Fibroblast of skin of right quadriceps (primary cell): ENCODE measurements around the gene CCKAR.

ENCODE experiments used
- DNase-seq: peaks from one replicate; pipeline ENCODE4 v3.0.0-alpha.2; 2013

CCKAR gene

GRCh38 chr4:26458157-26458561 is 32.1 kb downstream of the CCKAR start:
- peak; percentile 20 for DNase-seq

DNA sequence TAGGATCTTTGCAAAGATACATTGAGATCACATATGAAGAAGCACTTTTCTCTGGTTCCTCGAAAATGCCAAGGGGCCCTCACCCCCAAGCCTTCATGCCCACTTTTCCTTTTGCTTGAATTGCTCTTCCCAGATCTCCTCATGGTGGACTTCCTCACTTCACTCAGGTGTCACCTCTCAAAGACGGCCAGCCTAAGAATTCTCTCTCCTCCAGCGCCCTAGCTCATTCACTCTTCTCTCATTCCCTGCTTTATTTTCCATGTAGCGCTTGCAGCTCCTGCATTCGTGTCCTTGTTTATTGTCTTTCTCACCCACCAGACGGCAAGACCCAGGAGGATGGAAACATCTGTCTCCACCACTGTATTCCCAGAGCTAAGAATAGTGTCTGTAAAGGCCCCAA is 32.9 kb downstream of the CCKAR start:
- no peak for DNase-seq

- no peak for DNase-seq
These were observed 34.7 kb downstream of the CCKAR start for GRCh38 chr4:26455571-26455970.

DNA sequence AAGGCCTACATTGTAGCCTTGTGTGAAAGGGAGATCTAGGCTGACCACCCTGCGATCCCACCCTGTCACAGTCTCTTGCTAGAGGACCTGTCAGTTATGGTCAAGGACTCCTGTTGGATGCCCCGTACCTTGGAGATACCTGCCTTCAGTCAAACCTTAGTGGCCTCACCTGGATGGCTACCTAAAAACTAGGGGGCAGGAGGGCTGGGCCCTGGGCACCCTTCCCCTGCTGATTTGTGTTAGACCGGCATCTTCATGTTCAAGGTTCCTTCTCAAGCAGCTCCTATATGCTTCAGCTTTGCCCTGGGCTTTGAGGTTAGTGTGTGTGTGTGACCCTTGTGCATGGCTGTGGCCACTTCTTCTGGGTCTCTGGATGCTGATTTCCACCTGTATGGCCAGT is 35.3 kb downstream of the CCKAR start:
- no peak for DNase-seq

DNA sequence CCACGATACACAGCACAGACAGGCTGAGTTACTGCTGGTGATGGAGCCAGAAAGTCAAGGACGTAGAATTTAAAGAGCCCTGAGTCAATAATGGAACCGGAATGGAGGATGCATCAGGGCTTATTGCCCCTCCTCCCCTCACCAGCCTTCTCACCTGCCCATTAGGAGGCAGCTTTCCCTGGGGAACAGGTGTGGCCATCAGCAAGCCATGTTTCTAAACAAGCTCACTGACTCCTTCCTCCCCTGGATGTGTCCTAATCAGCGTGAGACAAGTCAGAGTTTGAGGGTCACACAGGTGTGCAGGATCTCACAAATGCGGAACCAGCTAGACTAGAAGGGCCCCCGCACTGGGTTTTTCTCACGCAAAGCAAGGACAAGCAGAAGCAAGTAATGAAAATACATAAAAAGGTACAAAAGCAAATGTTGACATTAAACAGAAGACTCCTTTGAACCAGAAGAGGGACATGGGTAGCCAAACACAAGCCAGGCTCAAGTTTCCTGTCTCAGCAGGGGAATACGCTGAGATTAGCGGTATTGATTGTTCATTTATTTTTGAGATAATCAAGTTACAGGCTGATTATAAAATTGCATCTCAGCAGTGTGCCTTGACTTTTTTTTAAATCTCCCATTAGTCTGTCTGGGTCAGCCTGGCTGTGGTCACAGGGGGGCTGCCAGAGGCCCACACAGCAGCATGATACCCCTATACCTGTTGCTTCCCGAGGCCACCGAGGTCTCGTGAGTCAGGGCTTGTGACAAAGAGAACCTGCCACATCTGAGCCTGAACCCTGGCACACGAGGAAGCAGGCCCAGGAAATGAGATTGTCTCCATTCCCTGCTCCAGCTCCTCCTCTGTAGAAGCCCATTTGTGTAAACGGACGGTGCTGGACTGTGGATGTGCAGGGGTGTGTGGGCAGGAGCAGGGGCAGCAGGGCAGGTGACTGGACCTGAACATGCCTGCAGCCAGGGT is 37.4 kb downstream of the CCKAR start:
- DNase-seq = no peak

GRCh38 chr4:26451597-26451996 is 38.7 kb downstream of the CCKAR start:
- DNase-seq = no peak

DNA sequence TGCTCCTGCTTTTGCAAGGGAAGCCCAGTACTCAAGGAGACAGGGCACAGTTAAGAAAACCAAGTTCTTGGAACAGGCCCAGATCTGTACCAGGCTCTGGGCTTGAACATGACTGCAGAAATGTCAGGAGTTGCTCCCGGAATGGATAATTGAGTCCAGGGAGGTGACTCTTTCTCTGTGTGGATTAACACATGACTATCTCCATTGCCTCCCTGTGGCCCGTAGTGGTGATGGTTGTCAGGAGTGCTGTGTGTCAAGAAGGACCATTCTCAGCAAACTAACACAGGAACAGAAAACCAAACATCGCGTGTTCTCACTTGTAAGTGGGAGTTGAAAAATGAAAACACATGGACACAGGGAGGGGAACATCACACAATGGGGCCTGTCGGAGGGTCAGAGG is 39.9 kb downstream of the CCKAR start:
- DNase-seq = no peak

DNA sequence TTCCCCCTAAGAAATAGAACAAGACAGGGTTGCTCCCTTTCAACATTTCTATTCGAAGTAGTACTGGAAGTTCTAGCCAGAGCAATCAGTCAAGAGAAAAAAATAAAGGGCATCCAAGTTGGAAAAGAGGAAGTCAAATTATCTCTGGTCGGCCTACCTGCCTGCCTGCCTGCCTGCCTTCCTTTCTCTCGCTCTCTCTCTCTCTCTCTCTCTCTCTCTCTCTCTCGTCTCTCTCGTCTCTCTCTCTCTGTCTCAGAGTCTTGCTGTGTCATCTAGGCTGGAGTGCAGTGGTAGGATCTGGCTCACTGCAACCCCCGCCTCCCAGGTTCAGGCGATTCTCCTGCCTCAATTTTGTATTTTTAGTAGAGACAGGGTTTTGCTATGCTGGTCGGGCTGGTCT is 42.9 kb downstream of the CCKAR start:
- no peak for DNase-seq

DNA sequence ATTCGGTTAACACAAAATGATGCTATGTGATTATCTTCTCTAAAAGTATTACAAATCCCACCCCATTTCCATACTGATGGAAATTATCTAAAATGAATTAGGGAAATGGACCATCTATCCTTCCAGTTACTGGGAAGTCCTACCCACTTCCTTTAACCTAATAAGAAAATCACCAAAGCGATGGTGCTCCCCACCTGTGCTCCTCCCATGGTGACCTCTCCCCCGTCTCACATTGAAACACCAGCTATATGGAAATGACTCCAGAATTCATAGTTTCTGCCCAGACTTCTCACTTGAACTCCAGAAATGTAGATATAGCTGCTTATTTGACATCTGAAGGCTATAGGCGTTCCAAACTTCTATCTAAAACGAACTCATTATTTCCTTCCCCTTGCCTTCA is 48.5 kb downstream of the CCKAR start:
- no peak for DNase-seq

DNA sequence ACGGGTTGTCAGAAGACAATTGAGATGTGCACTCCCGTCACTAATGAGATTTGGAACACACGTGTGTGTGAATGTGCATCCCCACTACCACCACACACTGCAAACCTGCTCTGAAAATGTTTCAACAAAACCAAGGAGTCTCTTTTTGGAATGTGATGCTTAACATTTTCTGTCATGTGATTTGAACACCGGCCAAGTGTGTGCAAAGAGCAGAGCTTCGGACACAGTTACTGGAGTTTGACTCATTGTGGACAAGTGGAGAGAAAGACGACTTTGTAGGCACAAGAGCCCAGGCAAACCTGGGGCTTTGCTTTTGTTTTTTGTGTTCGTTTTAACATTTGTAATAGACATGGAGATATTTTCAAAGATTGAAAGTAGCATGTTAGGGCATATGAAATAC is 49.2 kb downstream of the CCKAR start:
- DNase-seq = peak; percentile 37

- no peak for DNase-seq
These were observed 56.1 kb downstream of the CCKAR start for GRCh38 chr4:26434030-26434639.

DNA sequence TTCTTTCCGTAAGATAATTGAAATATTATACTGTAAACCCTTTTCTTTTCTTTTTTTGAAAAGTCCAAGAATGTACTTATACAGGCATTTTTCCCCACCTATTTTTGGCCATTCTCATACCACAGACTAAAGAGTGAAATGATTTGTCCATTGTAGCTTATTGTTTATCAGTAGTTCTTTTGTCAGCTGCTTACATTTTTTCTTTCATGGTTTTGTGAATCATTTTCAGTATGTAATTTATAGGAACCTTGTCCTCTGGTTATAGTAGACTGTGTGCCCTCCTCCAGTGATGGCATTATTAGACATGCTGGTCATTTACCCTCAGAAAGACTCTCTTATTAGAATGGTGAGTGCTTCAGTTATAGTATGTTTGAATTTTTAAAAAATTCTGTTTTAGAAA is 56.7 kb downstream of the CCKAR start:
- DNase-seq = no peak

- no peak for DNase-seq
These were observed 57.9 kb downstream of the CCKAR start for GRCh38 chr4:26432419-26432818.

- DNase-seq = no peak
These were observed 58.7 kb downstream of the CCKAR start for GRCh38 chr4:26431461-26432180.
